ENCODE results near the gene DCUN1D3.

- TF ChIP-seq GATA2 (IDR thresholded peaks at IDR 0.05; ENCODE audit: low read depth, low read length), result no peak
- no peak for TF ChIP-seq GATA3 (IDR thresholded peaks at IDR 0.05; ENCODE audit: low read depth, low read length)
Observed at GRCh38 chr16:20899071-20899470, 1.1 kb downstream of the DCUN1D3 start.

Measured in SH-SY5Y (cell line).